Endothelial cell of umbilical vein (primary cell): ENCODE results near the gene KIZ.
A peak's percentile ranks its signal among the peaks of the same experiment; 100 is the strongest.

Source experiments
- CTCF ChIP-seq, 2 donors: IDR thresholded peaks; 1 replicate in 1 of 2; 2 replicates in 1 of 2; pipeline ENCODE4 v1.5.1; 2011; ENCODE audit warnings: low read length in 2 of 2, mild to moderate bottlenecking in 2 of 2, moderate library complexity in 2 of 2, control low read depth in 1 of 2, inconsistent platforms in 1 of 2, low read depth in 1 of 2; ENCODE audit not compliant: insufficient read depth in 1 of 2; ENCODE audit errors: extremely low read depth in 1 of 2
- EZH2 ChIP-seq: IDR thresholded peaks from 2 replicates; pipeline ENCODE4 v1.6.1; 2012; ENCODE audit warnings: borderline replicate concordance, low read depth, mild to moderate bottlenecking, moderate library complexity, low read length, inconsistent platforms; ENCODE audit not compliant: severe bottlenecking
- FOS ChIP-seq: IDR thresholded peaks from 2 replicates; pipeline ENCODE4 v1.6.1; 2011; ENCODE audit warnings: mild to moderate bottlenecking, low read length, moderate library complexity, borderline replicate concordance; ENCODE audit not compliant: insufficient read depth
- MAX ChIP-seq: IDR thresholded peaks from 2 replicates; pipeline ENCODE4 v1.6.1; 2011; ENCODE audit not compliant: insufficient read depth, insufficient read length
- POLR2A ChIP-seq: IDR thresholded peaks from 2 replicates; pipeline ENCODE4 v1.6.1; 2012; ENCODE audit warnings: low read depth, mild to moderate bottlenecking, control low read depth, low read length
- POLR2AphosphoS5 ChIP-seq: IDR thresholded peaks from 2 replicates; pipeline ENCODE4 v1.6.1; 2012; ENCODE audit warnings: low read depth, mild to moderate bottlenecking, control low read depth, low read length, moderate library complexity; ENCODE audit not compliant: insufficient read depth

GRCh38 chr20:21125072-21125848 is 622 bp upstream of the KIZ start:
- TF ChIP-seq CTCF (IDR thresholded peaks at IDR 0.05; ENCODE audit: extremely low read depth in 1 of 2, insufficient read depth in 1 of 2, low read depth in 1 of 2, low read length in 2 of 2) (peak in 1 of 2 donors; percentile 15), MAX (no peak), POLR2AphosphoS5 (no peak), POLR2A (no peak), EZH2 (no peak), FOS (no peak)
